Loucy (cell line): ENCODE measurements around the gene DUSP18.

Experiments used
- CTCF ChIP-seq: fragments of 200-600 bp; sonication (generic); conservative IDR thresholded peaks from 2 replicates; pipeline ENCODE4 v1.5.1; 2014; ENCODE audit warnings: mild to moderate bottlenecking, antibody characterized with exemption, low read length
- EZH2phosphoT487 ChIP-seq: fragments of 200-600 bp; IDR thresholded peaks from 2 replicates; pipeline ENCODE4 v1.6.1; 2018; ENCODE audit warnings: antibody characterized with exemption, mild to moderate bottlenecking, moderate library complexity, borderline replicate concordance

DNA sequence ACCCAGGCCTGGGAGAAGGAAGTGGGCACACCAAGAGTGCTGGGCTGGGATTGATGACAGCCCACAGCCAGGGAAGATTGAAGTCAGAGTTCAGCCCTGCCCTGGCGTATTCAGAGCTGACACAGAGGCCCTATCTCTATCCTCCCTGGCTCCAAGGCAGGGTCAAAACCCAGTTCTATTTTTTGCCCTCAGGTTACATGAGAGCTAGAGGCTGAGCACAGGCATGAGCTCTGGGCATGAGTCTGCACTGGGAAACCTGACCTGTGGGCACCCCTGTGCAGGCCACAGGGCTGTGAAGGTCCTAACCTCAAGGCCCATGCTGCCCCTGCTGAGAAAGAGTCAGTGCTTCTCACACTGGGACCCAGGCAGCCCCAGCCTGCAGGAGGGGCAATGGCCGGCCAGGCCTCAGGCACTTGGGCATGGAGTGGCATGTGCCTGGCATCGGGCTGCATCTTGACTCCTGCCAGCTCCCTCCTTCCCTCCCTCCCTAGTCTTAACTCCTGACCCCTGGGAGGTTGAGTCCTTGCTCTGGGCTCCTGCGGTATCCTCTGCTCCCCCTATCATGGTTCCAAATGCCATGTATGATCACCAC, 26.7 kb downstream of the DUSP18 start:
- no peak for TF ChIP-seq CTCF
- TF ChIP-seq EZH2phosphoT487: no peak
